Vagina (tissue), 2 donors: ENCODE data around the gene ERMP1. TPM values are rescaled to one million over a fixed set of nuclear protein-coding genes. Genes with fewer than 3 reads are reported as not detected.

Source experiments
- DNase-seq, 2 donors: peaks; one replicate each; pipeline ENCODE4 v3.0.0-alpha.2; 2017; ENCODE audit errors: extremely low spot score in 2 of 2
- H3K27ac ChIP-seq: fragments of 200-600 bp; sonication (generic); one replicate; pipeline ENCODE4 v1.5.1; 2019
- H3K27me3 ChIP-seq: fragments of 200-600 bp; sonication (generic); one replicate; pipeline ENCODE4 v1.5.1; 2019
- H3K36me3 ChIP-seq, 2 donors: fragments of 200-600 bp; sonication (generic); one replicate each; pipeline ENCODE4 v1.5.1; 2017 to 2019
- H3K4me1 ChIP-seq: fragments of 200-600 bp; sonication (generic); one replicate; pipeline ENCODE4 v1.5.1; 2019
- H3K4me3 ChIP-seq, 2 donors: fragments of 200-600 bp; sonication (generic); 1 replicate in 1 of 2; 2 replicates in 1 of 2; pipeline ENCODE4 v1.5.1; 2016 to 2019
- H3K9me3 ChIP-seq: fragments of 200-600 bp; sonication (generic); one replicate; pipeline ENCODE4 v1.5.1; 2019
- CTCF ChIP-seq, 3 experiments: fragments of 450-650 bp in 2 of 3; fragments of 200-600 bp in 1 of 3; sonication (generic) in 1 of 3; IDR thresholded peaks; one replicate each; pipeline ENCODE4 v1.5.1; 2017 to 2019; ENCODE audit warnings: antibody characterized with exemption in 3 of 3, mild to moderate bottlenecking in 2 of 3, moderate library complexity in 2 of 3
- POLR2A ChIP-seq, 2 donors: fragments of 450-650 bp; IDR thresholded peaks; one replicate each; pipeline ENCODE4 v1.6.1; 2017; ENCODE audit warnings: antibody characterized with exemption in 2 of 2, mild to moderate bottlenecking in 2 of 2, moderate library complexity in 2 of 2
- POLR2AphosphoS5 ChIP-seq, 2 donors: sonication (generic); formaldehyde crosslinking; IDR thresholded peaks; one replicate each; pipeline ENCODE4 v1.9.0; 2017; ENCODE audit warnings: antibody characterized with exemption in 2 of 2, mild to moderate bottlenecking in 2 of 2, low read depth in 1 of 2; ENCODE audit not compliant: insufficient read depth in 1 of 2
- intact Hi-C: fragments of 100-400 bp; cut with DNase I; formaldehyde crosslinking; loops from one replicate; pipeline ENCODE4 v1.15.1; 2023
- total RNA-seq: library from RNA; depleted of rRNA; stranded (reverse); fragments of >200 nt; gene quantifications from one replicate; pipeline ENCODE4 v1.2.3, GENCODE V29; 2016

Gene ERMP1
- total RNA-seq, 1 donor from 2014 or later = 15.5 TPM

- no peaks in the 10 kb centered on the region for H3K36me3 ChIP-seq
- no peak for TF ChIP-seq CTCF (IDR thresholded peaks at IDR 0.05)
- TF ChIP-seq POLR2AphosphoS5 (IDR thresholded peaks at IDR 0.05; ENCODE audit: insufficient read depth in 1 of 2, low read depth in 1 of 2) = no peak
- TF ChIP-seq POLR2A (IDR thresholded peaks at IDR 0.05) = no peak
- DNase-seq = no peak
- H3K27ac ChIP-seq = peak overlapping the region; percentile 23
- no peak overlapping the region for H3K4me3 ChIP-seq
- no peaks in the 10 kb centered on the region for H3K27me3 ChIP-seq
- intact Hi-C loops = no loop called here
- H3K4me1 ChIP-seq = peaks cover 19% of the 10 kb centered on the region
- H3K9me3 ChIP-seq = no peaks in the 10 kb centered on the region
These were observed 10.2 kb upstream of the ERMP1 start for GRCh38 chr9:5842929-5843793.

DNA sequence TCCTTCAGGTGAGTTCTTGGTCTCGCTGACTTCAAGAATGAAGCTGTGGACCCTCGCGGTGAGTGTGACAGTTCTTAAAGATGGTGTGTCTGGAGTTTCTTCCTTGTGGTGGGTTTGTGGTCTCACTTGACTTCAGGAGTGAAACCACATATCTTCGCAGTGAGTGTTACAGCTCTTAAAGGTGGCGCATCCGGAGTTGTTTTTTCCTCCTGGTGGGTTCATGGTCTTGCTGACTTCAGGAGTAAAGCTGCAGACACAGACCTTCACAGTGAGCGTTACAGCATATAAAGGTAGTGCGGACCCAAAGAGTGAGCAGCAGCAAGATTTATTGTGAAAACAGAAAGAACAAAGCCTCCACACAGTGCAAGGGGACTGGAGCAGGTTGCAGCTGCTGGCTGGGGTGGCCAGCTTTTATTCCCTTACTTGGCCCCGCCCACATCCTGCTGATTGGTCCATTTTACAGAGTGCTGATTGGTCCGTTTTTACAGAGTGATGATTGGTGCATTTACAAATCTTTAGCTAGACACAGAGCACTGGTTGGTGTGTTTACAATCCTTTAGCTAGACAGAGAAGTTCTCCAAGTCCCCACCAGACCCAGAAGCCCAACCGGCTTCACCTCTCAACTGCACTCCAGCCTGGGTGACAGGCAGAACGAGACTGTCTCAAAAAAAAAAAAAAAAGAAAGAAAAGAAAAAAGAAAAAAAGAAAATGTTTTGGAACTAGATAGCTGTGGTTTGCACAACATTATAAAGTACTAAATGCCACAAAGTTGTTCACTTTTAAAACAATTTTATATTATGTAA lies 9.1 kb upstream of the ERMP1 start:
- Histone ChIP-seq H3K4me3 (no peak overlapping the region), H3K9me3 (no peaks in the 10 kb centered on the region), H3K27me3 (no peaks in the 10 kb centered on the region), H3K36me3 (no peaks in the 10 kb centered on the region), H3K4me1 (peaks cover 19% of the 10 kb centered on the region), H3K27ac (no peak overlapping the region)
- intact Hi-C loops = no loop called here
- TF ChIP-seq CTCF (IDR thresholded peaks at IDR 0.05) (no peak), POLR2AphosphoS5 (IDR thresholded peaks at IDR 0.05; ENCODE audit: insufficient read depth in 1 of 2, low read depth in 1 of 2) (no peak), POLR2A (IDR thresholded peaks at IDR 0.05) (no peak)
- no peak for DNase-seq

GRCh38 chr9:5840788-5841187 lies 7.9 kb upstream of the ERMP1 start:
- no peak overlapping the region for H3K27ac ChIP-seq
- no peaks in the 10 kb centered on the region for H3K27me3 ChIP-seq
- no peak overlapping the region for H3K4me3 ChIP-seq
- no peaks in the 10 kb centered on the region for H3K9me3 ChIP-seq
- no peak for TF ChIP-seq POLR2A (IDR thresholded peaks at IDR 0.05)
- no peak for TF ChIP-seq CTCF (IDR thresholded peaks at IDR 0.05)
- no peak for TF ChIP-seq POLR2AphosphoS5 (IDR thresholded peaks at IDR 0.05; ENCODE audit: insufficient read depth in 1 of 2, low read depth in 1 of 2)
- H3K36me3 ChIP-seq = no peaks in the 10 kb centered on the region
- intact Hi-C loops = no loop called here
- no peak for DNase-seq
- H3K4me1 ChIP-seq = peaks cover 19% of the 10 kb centered on the region

DNA sequence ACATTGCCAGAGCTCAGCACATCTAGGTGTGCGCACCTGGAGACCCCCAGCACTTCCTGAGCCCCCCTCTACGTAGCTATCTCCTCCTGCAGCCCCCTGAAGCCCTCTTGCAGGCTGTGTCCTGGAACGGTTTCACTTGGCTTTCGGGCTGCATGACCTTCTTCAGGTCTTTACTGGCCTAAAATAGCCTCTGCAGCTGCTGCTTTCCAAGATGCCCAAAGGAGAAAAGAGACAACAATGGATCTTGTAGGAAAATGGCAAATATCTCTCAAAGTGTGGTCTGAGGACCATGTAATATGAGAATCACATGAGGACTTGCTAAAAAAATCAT lies 6.6 kb upstream of the ERMP1 start:
- no peak overlapping the region for H3K27ac ChIP-seq
- no peaks in the 10 kb centered on the region for H3K36me3 ChIP-seq
- no peak overlapping the region for H3K4me3 ChIP-seq

More for the DNA sequence above, 6.6 kb upstream of the ERMP1 start:
- DNase-seq = no peak
- H3K4me1 ChIP-seq = peaks cover 16% of the 10 kb centered on the region
- intact Hi-C loops = no loop called here
- TF ChIP-seq POLR2A (IDR thresholded peaks at IDR 0.05) = no peak
- no peak for TF ChIP-seq CTCF (IDR thresholded peaks at IDR 0.05)
- no peak for TF ChIP-seq POLR2AphosphoS5 (IDR thresholded peaks at IDR 0.05; ENCODE audit: insufficient read depth in 1 of 2, low read depth in 1 of 2)
- no peaks in the 10 kb centered on the region for H3K27me3 ChIP-seq
- H3K9me3 ChIP-seq = no peaks in the 10 kb centered on the region
